Kidney (tissue), 14 donors: ENCODE results near the gene CUBN. TPM values are rescaled to one million over a fixed set of nuclear protein-coding genes. Genes with fewer than 3 reads are reported as not detected.

ENCODE experiments used
- DNase-seq, 5 donors: peaks; one replicate each; pipeline ENCODE4 v3.0.0-alpha.2; 2013 to 2020
- FAIRE-seq: peaks from 2 replicates; lab custom pipeline; 2012; peaks lifted over from hg19 to GRCh38; lab: Jason Lieb, UNC
- H3K27ac ChIP-seq, 2 donors: one replicate each; pipeline ENCODE4 v1.7.0; 2013; ENCODE audit warnings: low read depth in 2 of 2, low read length in 2 of 2, inconsistent platforms in 1 of 2
- H3K27me3 ChIP-seq: one replicate; pipeline ENCODE4 v1.7.1; 2013; ENCODE audit warnings: low read length, inconsistent platforms; ENCODE audit not compliant: control insufficient read depth, insufficient read depth
- H3K36me3 ChIP-seq, 3 donors: one replicate each; pipeline versions ENCODE4 v1.7.0 to v1.7.1; 2013; ENCODE audit warnings: low read length in 3 of 3, control low read depth in 1 of 3, inconsistent platforms in 1 of 3; ENCODE audit not compliant: insufficient read depth in 3 of 3, control insufficient read depth in 2 of 3
- H3K4me1 ChIP-seq, 3 donors: one replicate each; pipeline versions ENCODE4 v1.7.0 to v1.7.1; 2013; ENCODE audit warnings: low read length in 3 of 3, inconsistent platforms in 1 of 3, low read depth in 1 of 3; ENCODE audit not compliant: control insufficient read depth in 2 of 3, insufficient read depth in 2 of 3
- H3K4me3 ChIP-seq, 3 donors: one replicate each; pipeline versions ENCODE4 v1.7.0 to v1.8.1; 2013; ENCODE audit warnings: low read length in 3 of 3, control low read depth in 1 of 3, inconsistent platforms in 1 of 3
- H3K9ac ChIP-seq, 3 donors: one replicate each; pipeline versions ENCODE4 v1.7.0 to v1.7.1; 2013; ENCODE audit warnings: low read length in 3 of 3, control low read depth in 1 of 3, inconsistent platforms in 1 of 3
- H3K9me3 ChIP-seq, 3 donors: one replicate each; pipeline versions ENCODE4 v1.7.0 to v1.7.1; 2013; ENCODE audit warnings: low read length in 3 of 3, control low read depth in 1 of 3, inconsistent platforms in 1 of 3; ENCODE audit not compliant: control insufficient read depth in 2 of 3, insufficient read depth in 1 of 3
- CTCF ChIP-seq: IDR thresholded peaks from 3 replicates; pipeline ENCODE4 v1.5.1; 2012; ENCODE audit warnings: mild to moderate bottlenecking, moderate library complexity, borderline replicate concordance; ENCODE audit not compliant: insufficient read depth; ENCODE audit errors: extremely low read depth
- intact Hi-C: fragments of 100-400 bp; cut with DNase I; formaldehyde crosslinking; loops from one replicate; pipeline ENCODE4 v1.11.1; 2022
- polyA plus RNA-seq: library from polyadenylated mRNA; stranded (reverse); fragments of 350-450 nt; fragmentation: Illumina TruSeq; extraction: RNeasy Lipid Tissue Mini Kit (QIAGEN cat#74804); gene quantifications from one replicate; pipeline ENCODE4 v1.2.3, GENCODE V29; 2014; ENCODE audit warnings: low read depth, low replicate concordance; ENCODE audit not compliant: insufficient read depth
- total RNA-seq: library from RNA; stranded (reverse); fragmentation: NEBNext Ultra II Directional; extraction: Animal tissue kit (Norgen Biotek cat#: 25700); gene quantifications from one replicate; pipeline ENCODE4 v1.2.1, GENCODE V29; 2021
- donor health status: control.
- donor health status: control.
- donor health status: control.
- donor health status: control.
- donor health status: control.
- donor health status: DM: yes; HTN: yes; CAD: no.
- donor health status: Normal renal cell carcinoma (clear cell type).

The CUBN gene
- total and polyA plus RNA-seq, 2 donors from 2014 or later = 14.8 to 31.6 TPM

DNA sequence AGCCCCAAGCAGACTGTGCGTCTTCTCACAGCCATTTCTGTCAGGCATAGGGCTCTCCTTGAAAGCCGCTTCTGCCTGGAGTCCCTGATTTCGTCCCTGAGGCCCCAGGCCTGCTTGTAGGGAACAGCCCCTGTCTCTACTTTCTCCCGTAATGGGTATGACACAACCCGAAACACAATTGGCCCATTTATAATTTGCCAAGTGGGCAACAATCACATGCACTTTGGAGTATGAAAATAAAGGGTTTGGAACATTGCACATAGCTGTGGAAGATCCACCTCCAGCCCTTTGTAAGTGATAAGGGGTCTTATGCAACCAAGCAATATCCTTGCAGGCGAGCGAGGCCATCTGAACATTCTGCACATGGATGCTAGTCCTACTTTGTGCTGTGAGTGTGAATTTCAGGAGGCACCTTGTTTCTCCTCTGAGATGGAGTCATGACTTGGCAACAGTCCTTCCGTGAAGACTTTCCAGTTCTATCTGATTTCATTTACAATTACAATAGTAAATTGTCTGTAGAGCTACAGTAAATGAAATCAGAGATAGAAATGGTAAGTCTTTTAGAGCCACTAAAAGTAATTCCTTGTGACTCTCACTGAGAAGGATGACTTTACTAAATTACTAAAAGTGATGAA, 141.5 kb downstream of the CUBN start:
- Histone ChIP-seq H3K9ac (no peak overlapping the region), H3K27ac (no peak overlapping the region), H3K9me3 (no peaks in the 10 kb centered on the region), H3K4me3 (no peak overlapping the region), H3K27me3 (no peaks in the 10 kb centered on the region), H3K36me3 (peaks cover 0 to 12% (median 0%) of the 10 kb centered on the region in 3 donors), H3K4me1 (peaks cover 0 to 12% (median 0%) of the 10 kb centered on the region in 3 donors)
- DNase-seq (no peak), FAIRE-seq (no peak)
- intact Hi-C loops = no loop called here
- TF ChIP-seq CTCF = no peak

- H3K9me3 ChIP-seq = no peaks in the 10 kb centered on the region
- no peaks in the 10 kb centered on the region for H3K27me3 ChIP-seq
- intact Hi-C loops = no loop called here
- TF ChIP-seq CTCF = no peak
- peaks cover 0 to 13% (median 0%) of the 10 kb centered on the region in 3 donors for H3K36me3 ChIP-seq
- no peak overlapping the region for H3K4me3 ChIP-seq
- FAIRE-seq (no peak), DNase-seq (peak in 2 of 5 donors; percentile 64 to 70)
- peak overlapping the region; percentile 47 to 73 for H3K27ac ChIP-seq
- H3K9ac ChIP-seq = no peak overlapping the region
- peaks cover 0 to 12% (median 0%) of the 10 kb centered on the region in 3 donors for H3K4me1 ChIP-seq
These were observed 142.4 kb downstream of the CUBN start for GRCh38 chr10:16987206-16987621.

GRCh38 chr10:16986406-16987205, 143.0 kb downstream of the CUBN start:
- FAIRE-seq (no peak), DNase-seq (peak in 4 of 5 donors; percentile 39 to 65 (median 58))
- Histone ChIP-seq H3K27ac (peak overlapping the region in 1 of 2 donors; percentile 73), H3K4me1 (peaks cover 0 to 12% (median 0%) of the 10 kb centered on the region in 3 donors), H3K9ac (no peak overlapping the region), H3K27me3 (no peaks in the 10 kb centered on the region), H3K4me3 (no peak overlapping the region), H3K9me3 (no peaks in the 10 kb centered on the region), H3K36me3 (peaks cover 0 to 17% (median 0%) of the 10 kb centered on the region in 3 donors)
- intact Hi-C loops = no loop called here
- TF ChIP-seq CTCF = no peak
